LNCAP (cell line): ENCODE measurements around the gene LRRC56.

ENCODE experiments used
- CTCF ChIP-seq: fragments of 450-650 bp; IDR thresholded peaks from 2 replicates; pipeline ENCODE4 v1.5.1; 2017; ENCODE audit warnings: mild to moderate bottlenecking

Gene LRRC56

GRCh38 chr11:512761-513595 lies 24.3 kb upstream of the LRRC56 start:
- no peak for TF ChIP-seq CTCF

- no peak for TF ChIP-seq CTCF
These were observed 22.7 kb upstream of the LRRC56 start for GRCh38 chr11:514606-515005.

GRCh38 chr11:515131-515530 lies 22.2 kb upstream of the LRRC56 start:
- no peak for TF ChIP-seq CTCF

- TF ChIP-seq CTCF: no peak
These were observed 20.9 kb upstream of the LRRC56 start for GRCh38 chr11:516400-516799.

GRCh38 chr11:518463-519202 lies 18.7 kb upstream of the LRRC56 start:
- peak; percentile 100 for TF ChIP-seq CTCF

GRCh38 chr11:520428-521176 lies 16.7 kb upstream of the LRRC56 start:
- no peak for TF ChIP-seq CTCF

- no peak for TF ChIP-seq CTCF
These were observed 16.1 kb upstream of the LRRC56 start for GRCh38 chr11:521177-521688.
